OCI-LY7 (cell line): ENCODE data around the gene PRKCA. TPM values are rescaled to one million over a fixed set of nuclear protein-coding genes. Genes with fewer than 3 reads are reported as not detected.

Experiments
- BruUV-seq: library from RNA; stranded (reverse); fragments of 400-500 nt; replicated peaks from 2 replicates; lab custom pipeline; 2021; lab: Mats Ljungman, UMichigan
- CTCF ChIA-PET: fragments of 300-600 bp; sonication (Branson Sonifier 250); formaldehyde crosslinking; loops from one replicate; lab custom pipeline; 2022; ENCODE audit warnings: antibody characterized with exemption; ENCODE audit not compliant: unreplicated experiment; lab: Charles Lee
- POLR2A ChIA-PET: fragments of 300-600 bp; sonication (Branson Sonifier 250); formaldehyde crosslinking; loops from one replicate; lab custom pipeline; 2022; ENCODE audit warnings: antibody characterized with exemption; lab: Charles Lee
- DNase-seq: peaks from one replicate; pipeline ENCODE4 v3.0.0-alpha.2; 2015; ENCODE audit warnings: low spot score
- H2AFZ ChIP-seq: fragments of 200-600 bp; sonication (generic), shearing (Covaris generic); 2 replicates; pipeline ENCODE4 v1.6.1; 2014; ENCODE audit warnings: mild to moderate bottlenecking, antibody characterized with exemption, low read length, moderate library complexity
- H3K27ac ChIP-seq: fragments of 200-600 bp; sonication (generic); 2 replicates; pipeline ENCODE4 v1.5.1; 2014; ENCODE audit warnings: mixed run types, low read depth, mild to moderate bottlenecking, moderate library complexity, low read length, inconsistent platforms; ENCODE audit not compliant: poor library complexity, severe bottlenecking
- H3K36me3 ChIP-seq: fragments of 200-600 bp; sonication (generic); 2 replicates; pipeline ENCODE4 v1.6.1; 2014; ENCODE audit warnings: mild to moderate bottlenecking, antibody characterized with exemption, low read length, moderate library complexity, mixed read lengths; ENCODE audit not compliant: insufficient read depth
- H3K4me1 ChIP-seq: fragments of 200-600 bp; sonication (generic); 2 replicates; pipeline ENCODE4 v1.5.1; 2014; ENCODE audit warnings: mild to moderate bottlenecking, low read length; ENCODE audit not compliant: insufficient read depth, poor library complexity, severe bottlenecking
- H3K4me2 ChIP-seq: fragments of 200-600 bp; sonication (generic); 2 replicates; pipeline ENCODE4 v1.6.1; 2014; ENCODE audit warnings: mild to moderate bottlenecking, low read length
- H3K4me3 ChIP-seq: fragments of 200-600 bp; sonication (generic); 2 replicates; pipeline ENCODE4 v1.5.1; 2014; ENCODE audit warnings: mild to moderate bottlenecking, low read depth, low read length; ENCODE audit not compliant: poor library complexity, severe bottlenecking
- H3K79me2 ChIP-seq: fragments of 200-600 bp; sonication (generic); 2 replicates; pipeline ENCODE4 v1.6.1; 2016; ENCODE audit warnings: low read depth, mild to moderate bottlenecking, low read length, moderate library complexity, mixed read lengths; ENCODE audit not compliant: insufficient read depth
- H3K9me2 ChIP-seq: fragments of 200-600 bp; sonication (generic); 2 replicates; pipeline ENCODE4 v1.6.1; 2016; ENCODE audit warnings: mild to moderate bottlenecking, low read length, mixed read lengths; ENCODE audit not compliant: insufficient read depth
- H3K9me3 ChIP-seq: fragments of 200-600 bp; sonication (generic); 2 replicates; pipeline ENCODE4 v1.6.1; 2014; ENCODE audit warnings: mild to moderate bottlenecking, mixed run types, low read length, mixed read lengths
- H4K20me1 ChIP-seq: fragments of 200-600 bp; sonication (generic); 2 replicates; pipeline ENCODE4 v1.6.1; 2014; ENCODE audit warnings: mild to moderate bottlenecking, antibody characterized with exemption, low read length, moderate library complexity, mixed read lengths; ENCODE audit not compliant: insufficient read depth
- CTCF ChIP-seq: fragments of 200-600 bp; sonication (generic); conservative IDR thresholded peaks from 2 replicates; pipeline ENCODE4 v1.5.1; 2014; ENCODE audit warnings: mild to moderate bottlenecking, antibody characterized with exemption, low read length, moderate library complexity, mixed read lengths
- EZH2phosphoT487 ChIP-seq: fragments of 200-600 bp; sonication (generic); IDR thresholded peaks from 2 replicates; pipeline ENCODE4 v1.6.1; 2018; ENCODE audit warnings: low read depth, borderline replicate concordance, mild to moderate bottlenecking, mixed run types, antibody characterized with exemption, low read length, moderate library complexity, mixed read lengths
- intact Hi-C: fragments of 100-400 bp; cut with micrococcal nuclease; formaldehyde crosslinking; loops from one replicate; pipeline ENCODE4 v1.10.0; 2022; ENCODE audit not compliant: unreplicated experiment
- total RNA-seq, 2 experiments: library from RNA; depleted of rRNA in 1 of 2; stranded (reverse); fragments of >200 nt in 1 of 2; shearing (Covaris generic) in 1 of 2; gene quantifications; 2 replicates each; pipeline ENCODE4 v1.2.3, GENCODE V29; 2014 to 2022

PRKCA gene
- total RNA-seq, 2 experiments from 2014 or later: 6.6 to 32.1 TPM

DNA sequence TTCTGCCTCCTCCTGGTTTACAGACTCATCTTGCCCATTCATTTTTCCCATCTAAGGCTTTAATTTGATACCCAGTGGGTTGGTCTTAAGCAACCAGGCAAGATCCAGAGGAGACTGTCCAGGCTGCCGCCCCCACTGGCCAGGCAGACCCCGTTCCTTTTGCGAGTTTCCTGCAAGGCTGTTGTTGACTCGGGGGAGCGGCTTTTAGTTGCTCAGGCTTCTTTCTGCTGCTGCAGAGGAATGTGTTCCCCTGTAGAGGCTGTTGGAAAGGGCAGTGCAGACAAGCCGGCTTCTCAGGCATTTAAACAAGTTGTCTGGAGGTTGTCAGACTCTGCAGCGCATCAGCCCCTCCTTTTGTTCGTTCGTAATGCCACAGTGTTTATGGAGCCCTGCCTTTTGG, 231.2 kb downstream of the PRKCA start:
- POLR2A ChIA-PET: no interaction called here

DNA sequence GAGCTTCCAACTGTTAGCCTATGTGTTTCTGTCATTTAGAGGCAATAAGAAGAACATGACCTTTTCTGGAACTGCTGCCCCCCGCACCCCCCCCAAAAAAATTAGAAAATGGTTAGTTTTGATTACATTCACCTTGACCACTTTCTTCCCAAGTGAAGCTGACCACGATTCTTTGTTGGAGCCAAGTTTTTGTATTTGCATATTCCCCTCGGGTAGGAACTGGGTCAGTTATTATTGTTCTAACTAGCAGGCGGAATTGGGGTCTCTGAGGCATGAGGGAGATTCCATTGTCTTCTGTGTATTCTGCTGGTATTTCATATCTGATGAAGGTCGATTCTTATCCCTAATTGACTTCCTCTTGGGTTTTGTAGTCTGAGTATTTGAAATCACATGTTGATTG, 231.6 kb downstream of the PRKCA start:
- no TSS peak for BruUV-seq
- no peaks in the 10 kb centered on the region for H3K9me3 ChIP-seq
- intact Hi-C loops: no loop called here

More for the DNA sequence above, 231.2 kb downstream of the PRKCA start:
- intact Hi-C loops: no loop called here
- Histone ChIP-seq H3K9me3 (no peaks in the 10 kb centered on the region), H3K4me3 (no peak overlapping the region), H2AFZ (no peak overlapping the region), H4K20me1 (no peaks in the 10 kb centered on the region), H3K36me3 (no peaks in the 10 kb centered on the region), H3K9me2 (no peaks in the 10 kb centered on the region), H3K4me2 (no peak overlapping the region), H3K4me1 (no peaks in the 10 kb centered on the region), H3K27ac (no peak overlapping the region), H3K79me2 (no peaks in the 10 kb centered on the region)
- TF ChIP-seq EZH2phosphoT487 (no peak), CTCF (no peak)
- no TSS peak for BruUV-seq
- CTCF ChIA-PET: no interaction called here
- no peak for DNase-seq

More for the DNA sequence above, 231.6 kb downstream of the PRKCA start:
- Histone ChIP-seq H4K20me1 (no peaks in the 10 kb centered on the region), H3K79me2 (no peaks in the 10 kb centered on the region), H3K4me3 (no peak overlapping the region), H3K9me2 (no peaks in the 10 kb centered on the region), H3K4me2 (no peak overlapping the region), H2AFZ (no peak overlapping the region), H3K36me3 (no peaks in the 10 kb centered on the region), H3K27ac (no peak overlapping the region), H3K4me1 (no peaks in the 10 kb centered on the region)
- DNase-seq: no peak
- CTCF ChIA-PET: no interaction called here
- POLR2A ChIA-PET: no interaction called here
- no peak for TF ChIP-seq EZH2phosphoT487
- TF ChIP-seq CTCF: no peak
